Muscle layer of duodenum (tissue), 2 donors: ENCODE results near the gene SESN3.
"Not testable (repeated sequence)": the region's sequence is repeated elsewhere in the genome, so short reads cannot be mapped to it uniquely, and the experiment has no call there.

ENCODE experiments used
- H3K27ac ChIP-seq: one replicate; pipeline ENCODE4 v1.7.0; 2013; ENCODE audit warnings: mild to moderate bottlenecking, low read length
- H3K27me3 ChIP-seq: one replicate; pipeline ENCODE4 v1.7.0; 2013; ENCODE audit warnings: low read depth, mild to moderate bottlenecking, control low read depth, low read length
- H3K36me3 ChIP-seq, 2 donors: one replicate each; pipeline ENCODE4 v1.7.0; 2013; ENCODE audit warnings: low read length in 2 of 2, control low read depth in 1 of 2, mild to moderate bottlenecking in 1 of 2; ENCODE audit not compliant: insufficient read depth in 2 of 2, control insufficient read depth in 1 of 2
- H3K4me1 ChIP-seq, 2 donors: one replicate each; pipeline ENCODE4 v1.7.0; 2013; ENCODE audit warnings: low read length in 2 of 2, mild to moderate bottlenecking in 2 of 2, control low read depth in 1 of 2, moderate library complexity in 1 of 2; ENCODE audit not compliant: insufficient read depth in 2 of 2, control insufficient read depth in 1 of 2
- H3K4me3 ChIP-seq, 2 donors: one replicate each; pipeline ENCODE4 v1.7.0; 2013; ENCODE audit warnings: low read length in 2 of 2, low read depth in 1 of 2, mild to moderate bottlenecking in 1 of 2
- H3K9me3 ChIP-seq, 2 donors: one replicate each; pipeline ENCODE4 v1.7.0; 2013; ENCODE audit warnings: low read length in 2 of 2, control low read depth in 1 of 2, mild to moderate bottlenecking in 1 of 2; ENCODE audit not compliant: control insufficient read depth in 1 of 2
- donor health status: healthy.

The SESN3 gene

GRCh38 chr11:95262994-95263765 is 32.2 kb upstream of the SESN3 start:
- no peaks in the 10 kb centered on the region for H3K36me3 ChIP-seq
- H3K27me3 ChIP-seq = no peaks in the 10 kb centered on the region
- H3K27ac ChIP-seq = no peak overlapping the region
- no peaks in the 10 kb centered on the region for H3K4me1 ChIP-seq
- H3K9me3 ChIP-seq = no peaks in the 10 kb centered on the region
- H3K4me3 ChIP-seq = no peak overlapping the region

GRCh38 chr11:95257456-95257971 is 26.5 kb upstream of the SESN3 start:
- Histone ChIP-seq H3K27me3 (no peaks in the 10 kb centered on the region), H3K27ac (no peak overlapping the region), H3K4me3 (no peak overlapping the region), H3K36me3 (no peaks in the 10 kb centered on the region), H3K4me1 (peaks cover 11 to 25% of the 10 kb centered on the region in 2 donors), H3K9me3 (no peaks in the 10 kb centered on the region)

GRCh38 chr11:95256321-95256779 is 25.3 kb upstream of the SESN3 start:
- Histone ChIP-seq H3K9me3 (no peaks in the 10 kb centered on the region), H3K4me3 (no peak overlapping the region), H3K27me3 (no peaks in the 10 kb centered on the region), H3K27ac (no peak overlapping the region), H3K36me3 (no peaks in the 10 kb centered on the region), H3K4me1 (peaks cover 11 to 25% of the 10 kb centered on the region in 2 donors)

GRCh38 chr11:95255251-95256145 is 24.5 kb upstream of the SESN3 start:
- Histone ChIP-seq H3K9me3 (no peaks in the 10 kb centered on the region), H3K27ac (peak overlapping the region; percentile 12)

GRCh38 chr11:95254716-95255115 is 23.7 kb upstream of the SESN3 start:
- Histone ChIP-seq H3K4me3 (no peak overlapping the region), H3K27ac (peak overlapping the region; percentile 12), H3K9me3 (no peaks in the 10 kb centered on the region), H3K27me3 (no peaks in the 10 kb centered on the region), H3K4me1 (peaks cover 11 to 25% of the 10 kb centered on the region in 2 donors), H3K36me3 (no peaks in the 10 kb centered on the region)

More at GRCh38 chr11:95255251-95256145, 24.5 kb upstream of the SESN3 start:
- H3K27me3 ChIP-seq = no peaks in the 10 kb centered on the region
- no peaks in the 10 kb centered on the region for H3K36me3 ChIP-seq
- H3K4me3 ChIP-seq = no peak overlapping the region
- peaks cover 11 to 25% of the 10 kb centered on the region in 2 donors for H3K4me1 ChIP-seq

- Histone ChIP-seq H3K4me3 (peak overlapping the region; percentile 50 to 59), H3K27ac (peak overlapping the region; percentile 77), H3K9me3 (no peaks in the 10 kb centered on the region), H3K36me3 (no peaks in the 10 kb centered on the region), H3K27me3 (no peaks in the 10 kb centered on the region), H3K4me1 (peaks cover 11 to 25% of the 10 kb centered on the region in 2 donors)
Measured at GRCh38 chr11:95254131-95254704, 23.2 kb upstream of the SESN3 start.

- Histone ChIP-seq H3K27me3 (no peaks in the 10 kb centered on the region), H3K9me3 (no peaks in the 10 kb centered on the region), H3K27ac (no peak overlapping the region), H3K36me3 (no peaks in the 10 kb centered on the region), H3K4me3 (no peak overlapping the region), H3K4me1 (peaks cover 11 to 25% of the 10 kb centered on the region in 2 donors)
Measured at GRCh38 chr11:95253141-95253540, 22.1 kb upstream of the SESN3 start.

- H3K36me3 ChIP-seq = no peaks in the 10 kb centered on the region
- H3K4me1 ChIP-seq = peaks cover 11 to 25% of the 10 kb centered on the region in 2 donors
- H3K27ac ChIP-seq = no peak overlapping the region
- no peaks in the 10 kb centered on the region for H3K9me3 ChIP-seq
- H3K4me3 ChIP-seq = no peak overlapping the region
- H3K27me3 ChIP-seq = no peaks in the 10 kb centered on the region
Measured at GRCh38 chr11:95252586-95252985, 21.6 kb upstream of the SESN3 start.

GRCh38 chr11:95251896-95252295 is 20.9 kb upstream of the SESN3 start:
- not testable (repeated sequence) for H3K4me3 ChIP-seq, H3K9me3 ChIP-seq, H3K36me3 ChIP-seq, H3K27ac ChIP-seq, H3K27me3 ChIP-seq
- H3K4me1 ChIP-seq = peaks cover 11 to 25% of the 10 kb centered on the region in 2 donors

GRCh38 chr11:95248666-95249467 is 17.9 kb upstream of the SESN3 start:
- H3K4me1 ChIP-seq = peaks cover 0 to 7% of the 10 kb centered on the region in 2 donors
- no peaks in the 10 kb centered on the region for H3K27me3 ChIP-seq
- H3K4me3 ChIP-seq = no peak overlapping the region
- H3K27ac ChIP-seq = no peak overlapping the region
- no peaks in the 10 kb centered on the region for H3K9me3 ChIP-seq
- H3K36me3 ChIP-seq = no peaks in the 10 kb centered on the region
